Osteocyte (in vitro differentiated cells): ENCODE measurements around the gene GPR139. TPM values are rescaled to one million over a fixed set of nuclear protein-coding genes. Genes with fewer than 3 reads are reported as not detected.

Experiments
- DNase-seq: peaks from one replicate; pipeline ENCODE4 v3.0.0; 2021; ENCODE audit warnings: mixed read lengths; ENCODE audit not compliant: unreplicated experiment; ENCODE audit errors: extremely low spot score
- H3K27ac Mint-ChIP-seq: one replicate; pipeline ENCODE4 v1.8.0; 2021; ENCODE audit warnings: mild to moderate bottlenecking, mixed read lengths; ENCODE audit not compliant: unreplicated experiment
- H3K27me3 Mint-ChIP-seq: one replicate; pipeline ENCODE4 v1.8.0; 2021; ENCODE audit warnings: mixed read lengths; ENCODE audit not compliant: unreplicated experiment
- H3K36me3 Mint-ChIP-seq: one replicate; pipeline ENCODE4 v1.8.0; 2021; ENCODE audit warnings: mixed read lengths; ENCODE audit not compliant: unreplicated experiment
- H3K4me1 Mint-ChIP-seq: one replicate; pipeline ENCODE4 v1.8.0; 2021; ENCODE audit warnings: mixed read lengths; ENCODE audit not compliant: unreplicated experiment
- H3K4me3 Mint-ChIP-seq: one replicate; pipeline ENCODE4 v1.8.0; 2021; ENCODE audit warnings: mild to moderate bottlenecking, moderate library complexity, mixed read lengths; ENCODE audit not compliant: unreplicated experiment
- H3K9me3 Mint-ChIP-seq: one replicate; pipeline ENCODE4 v1.8.0; 2021; ENCODE audit warnings: mixed read lengths; ENCODE audit not compliant: unreplicated experiment
- total RNA-seq: library from RNA; stranded (reverse); gene quantifications from 2 replicates; pipeline ENCODE4 v1.2.1, GENCODE V29; 2021
- TF ChIP-seq, protein P1 (sequence below): fragments of 200-600 bp; sonication (generic); IDR thresholded peaks from 2 replicates; pipeline ENCODE4 v1.5.0; 2021; ENCODE audit warnings: antibody characterized with exemption, mild to moderate bottlenecking, moderate library complexity

The GPR139 gene
- total RNA-seq, 1 donor from 2014 or later: not detected

DNA sequence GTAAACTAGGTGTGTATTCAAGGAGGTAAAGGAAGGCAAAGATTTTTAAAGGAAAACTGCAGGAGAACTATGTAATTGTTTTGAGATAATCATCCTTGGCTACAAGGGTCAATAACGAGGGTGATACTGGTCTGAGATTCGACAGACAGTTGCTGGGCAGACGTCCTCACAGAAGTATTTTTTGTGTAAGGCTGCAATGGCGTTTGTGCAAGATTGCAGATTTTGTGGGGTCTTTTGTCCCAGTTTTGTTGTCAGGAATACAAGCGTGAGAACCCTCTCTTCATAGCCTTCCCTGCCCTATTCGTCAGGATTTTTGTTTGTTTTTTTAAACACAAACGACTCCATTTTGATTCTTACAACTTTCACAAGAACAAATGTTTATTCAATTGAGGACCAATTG, 57.5 kb downstream of the GPR139 start:
- Mint-ChIP-seq H3K36me3 (no peaks in the 10 kb centered on the region), H3K4me3 (no peak overlapping the region), H3K27ac (no peak overlapping the region), H3K9me3 (peaks cover 5% of the 10 kb centered on the region), H3K27me3 (no peaks in the 10 kb centered on the region), H3K4me1 (no peaks in the 10 kb centered on the region)
- DNase-seq: no peak
- TF ChIP-seq, protein P1, sequence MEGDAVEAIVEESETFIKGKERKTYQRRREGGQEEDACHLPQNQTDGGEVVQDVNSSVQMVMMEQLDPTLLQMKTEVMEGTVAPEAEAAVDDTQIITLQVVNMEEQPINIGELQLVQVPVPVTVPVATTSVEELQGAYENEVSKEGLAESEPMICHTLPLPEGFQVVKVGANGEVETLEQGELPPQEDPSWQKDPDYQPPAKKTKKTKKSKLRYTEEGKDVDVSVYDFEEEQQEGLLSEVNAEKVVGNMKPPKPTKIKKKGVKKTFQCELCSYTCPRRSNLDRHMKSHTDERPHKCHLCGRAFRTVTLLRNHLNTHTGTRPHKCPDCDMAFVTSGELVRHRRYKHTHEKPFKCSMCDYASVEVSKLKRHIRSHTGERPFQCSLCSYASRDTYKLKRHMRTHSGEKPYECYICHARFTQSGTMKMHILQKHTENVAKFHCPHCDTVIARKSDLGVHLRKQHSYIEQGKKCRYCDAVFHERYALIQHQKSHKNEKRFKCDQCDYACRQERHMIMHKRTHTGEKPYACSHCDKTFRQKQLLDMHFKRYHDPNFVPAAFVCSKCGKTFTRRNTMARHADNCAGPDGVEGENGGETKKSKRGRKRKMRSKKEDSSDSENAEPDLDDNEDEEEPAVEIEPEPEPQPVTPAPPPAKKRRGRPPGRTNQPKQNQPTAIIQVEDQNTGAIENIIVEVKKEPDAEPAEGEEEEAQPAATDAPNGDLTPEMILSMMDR: no peak

DNA sequence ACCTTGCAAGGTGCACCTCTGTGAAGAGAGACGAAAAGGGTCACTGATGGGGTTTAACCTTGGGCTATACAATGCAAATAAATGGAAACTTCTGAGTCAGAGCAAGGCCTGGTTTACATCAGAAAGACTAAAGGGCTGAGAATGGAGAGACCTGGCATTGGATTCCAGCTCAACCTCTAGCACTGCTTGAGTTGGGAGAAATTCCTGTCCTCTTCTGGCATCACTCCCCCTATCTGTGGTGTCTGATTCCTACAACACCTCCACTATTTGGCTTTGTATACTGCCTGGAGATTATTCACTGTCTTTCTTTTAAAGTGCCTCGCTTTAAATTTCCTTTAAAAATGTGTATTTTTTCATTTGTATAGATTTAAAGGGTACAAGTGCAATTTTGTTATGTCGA, 68.8 kb downstream of the GPR139 start:
- no peak for DNase-seq
- Mint-ChIP-seq H3K4me3 (no peak overlapping the region), H3K27ac (no peak overlapping the region), H3K4me1 (no peaks in the 10 kb centered on the region), H3K9me3 (no peaks in the 10 kb centered on the region), H3K36me3 (no peaks in the 10 kb centered on the region), H3K27me3 (no peaks in the 10 kb centered on the region)
- TF ChIP-seq, protein P1: no peak

DNA sequence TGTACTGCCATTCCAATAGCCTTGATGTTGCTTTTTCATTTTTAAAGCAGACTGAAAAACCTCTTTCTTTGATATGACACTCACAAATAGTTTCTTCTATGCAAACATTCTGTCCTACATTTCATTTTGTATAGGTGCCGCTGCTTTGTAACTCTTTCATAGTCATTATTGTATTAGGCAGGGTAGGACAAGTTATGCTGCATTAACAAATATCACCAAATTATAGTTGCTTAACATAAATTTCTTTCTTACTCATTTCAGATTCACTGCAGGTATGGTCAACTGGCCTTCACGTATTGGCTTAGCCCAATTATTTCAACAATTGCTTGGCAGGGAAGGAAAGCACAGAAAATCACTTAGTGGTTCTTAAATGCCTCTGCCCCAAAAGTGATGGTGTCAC, 70.8 kb downstream of the GPR139 start:
- TF ChIP-seq, protein P1: no peak
- no peaks in the 10 kb centered on the region for H3K4me1 Mint-ChIP-seq
- peaks cover 3% of the 10 kb centered on the region for H3K9me3 Mint-ChIP-seq
- H3K27me3 Mint-ChIP-seq: no peaks in the 10 kb centered on the region
- no peak for DNase-seq
- H3K4me3 Mint-ChIP-seq: no peak overlapping the region
- no peak overlapping the region for H3K27ac Mint-ChIP-seq
- no peaks in the 10 kb centered on the region for H3K36me3 Mint-ChIP-seq

DNA sequence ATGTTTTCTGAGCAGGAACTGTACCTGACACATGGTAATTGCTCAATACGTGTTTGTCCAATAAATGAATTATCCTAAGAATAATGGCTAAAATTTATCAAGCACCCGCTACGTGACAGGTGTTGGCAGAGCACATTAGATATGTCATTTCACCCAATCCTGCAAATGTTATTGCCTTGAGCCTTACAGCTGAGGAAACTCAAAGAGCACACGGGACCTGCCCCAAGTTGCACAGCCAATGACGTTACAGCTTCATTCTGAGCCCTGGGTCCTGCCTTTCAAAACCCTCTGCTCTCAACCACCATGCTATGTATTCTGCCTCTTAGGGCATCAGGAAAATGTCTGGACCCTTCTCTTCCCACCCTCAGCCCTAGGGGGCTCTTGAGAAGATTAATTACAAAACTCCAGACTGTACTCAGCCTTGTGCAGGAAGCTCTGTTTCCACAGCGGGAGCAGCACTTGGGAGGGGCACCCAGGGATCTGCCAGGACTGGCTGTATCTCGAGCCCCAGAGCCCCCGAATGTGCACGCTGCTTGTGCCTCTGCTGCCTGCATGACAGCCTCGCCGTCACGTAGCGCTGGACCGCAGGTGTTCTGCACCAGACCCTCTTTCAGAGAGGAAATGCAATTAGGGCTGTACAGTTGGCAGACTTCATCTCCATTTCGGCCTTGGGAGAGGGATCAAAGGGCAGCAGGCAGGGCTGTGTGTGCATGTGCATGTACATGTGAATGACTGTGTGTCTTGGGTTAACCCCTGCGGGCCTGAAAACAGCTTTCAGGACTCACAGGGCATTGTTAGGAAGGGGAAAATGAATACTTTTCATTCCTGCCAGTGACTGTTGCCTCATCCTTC, 71.6 kb downstream of the GPR139 start:
- H3K4me1 Mint-ChIP-seq: no peaks in the 10 kb centered on the region
- no peak overlapping the region for H3K27ac Mint-ChIP-seq
- TF ChIP-seq, protein P1: no peak
- no peaks in the 10 kb centered on the region for H3K27me3 Mint-ChIP-seq
- no peak for DNase-seq
- H3K9me3 Mint-ChIP-seq: peaks cover 6% of the 10 kb centered on the region
- H3K4me3 Mint-ChIP-seq: no peak overlapping the region
- no peaks in the 10 kb centered on the region for H3K36me3 Mint-ChIP-seq

DNA sequence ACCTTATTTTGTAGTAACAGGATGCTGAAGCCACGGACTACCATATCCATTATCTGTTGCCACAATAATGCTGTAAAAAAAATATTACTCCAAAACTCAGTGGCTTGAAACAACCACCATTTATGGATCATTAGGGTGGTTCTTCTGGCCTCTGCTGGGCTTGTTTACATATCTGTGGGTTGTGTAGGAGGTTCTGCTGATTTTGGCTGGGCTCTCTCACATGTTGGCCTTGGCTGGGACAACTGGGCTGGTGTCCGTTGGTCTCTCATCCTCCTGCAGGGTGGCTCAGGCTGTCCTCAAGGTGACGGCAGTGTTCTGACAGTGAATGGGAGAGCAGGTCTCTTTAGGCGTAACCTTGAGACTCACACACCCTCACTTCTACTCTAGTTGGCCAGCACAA, 76.0 kb downstream of the GPR139 start:
- Mint-ChIP-seq H3K9me3 (peaks cover 10% of the 10 kb centered on the region), H3K4me1 (no peaks in the 10 kb centered on the region), H3K27ac (no peak overlapping the region), H3K36me3 (no peaks in the 10 kb centered on the region), H3K27me3 (no peaks in the 10 kb centered on the region), H3K4me3 (no peak overlapping the region)
- DNase-seq: no peak
- TF ChIP-seq, protein P1: no peak
